Measurements from ENCODE around the gene DAPK1. TPM values are rescaled to one million over a fixed set of nuclear protein-coding genes. Genes with fewer than 3 reads are reported as not detected.

DAPK1 gene
- total and polyA plus RNA-seq, 2 donors (not counting 3 experiments of a cell fraction or from before 2014, with no cell fraction given): 58.9 to 119 TPM

GRCh38 chr9:87469793-87470465, 27.7 kb upstream of the DAPK1 start:
- TF ChIP-seq JUN (IDR thresholded peaks at IDR 0.05; ENCODE audit: borderline replicate concordance, insufficient read depth, insufficient read length, low read depth) (no peak), MAX (IDR thresholded peaks at IDR 0.05; ENCODE audit: insufficient read depth, insufficient read length) (no peak), MYC (IDR thresholded peaks at IDR 0.05; ENCODE audit: low read depth, low read length) (no peak), EZH2 (IDR thresholded peaks at IDR 0.05; ENCODE audit: borderline replicate concordance, low read depth, low read length, severe bottlenecking) (no peak), POLR2AphosphoS5 (IDR thresholded peaks at IDR 0.05; ENCODE audit: insufficient read depth, low read depth, low read length) (no peak), GATA2 (IDR thresholded peaks at IDR 0.05; ENCODE audit: insufficient read depth, insufficient read length, low read depth, low read length) (no peak), CTCF (IDR thresholded peaks at IDR 0.05; ENCODE audit: extremely low read depth in 1 of 2, insufficient read depth in 1 of 2, low read depth in 1 of 2, low read length in 2 of 2) (no peak), FOS (IDR thresholded peaks at IDR 0.05; ENCODE audit: borderline replicate concordance, insufficient read depth, low read length) (no peak), POLR2A (IDR thresholded peaks at IDR 0.05; ENCODE audit: low read depth, low read length) (no peak)
- Histone ChIP-seq H3K36me3 (ENCODE audit: control insufficient read depth in 2 of 2, extremely low read depth in 1 of 2, insufficient read depth in 2 of 2, low read length in 2 of 2) (no peaks in the 10 kb centered on the region), H3K9me3 (replicated peaks; ENCODE audit: control insufficient read depth, insufficient read depth, low read length) (no peaks in the 10 kb centered on the region), H3K4me1 (ENCODE audit: control insufficient read depth, extremely low read depth, insufficient read depth, low read length) (no peaks in the 10 kb centered on the region), H3K4me2 (ENCODE audit: insufficient read depth, low read length) (no peak overlapping the region), H3K27ac (ENCODE audit: insufficient read depth, low read depth, low read length) (no peak overlapping the region), H4K20me1 (replicated peaks; ENCODE audit: control insufficient read depth, extremely low read depth, insufficient read depth, low read length) (no peaks in the 10 kb centered on the region), H3K27me3 (ENCODE audit: control insufficient read depth in 2 of 2, insufficient read depth in 2 of 2, low read length in 2 of 2) (no peaks in the 10 kb centered on the region), H2AFZ (ENCODE audit: low read depth, low read length) (no peak overlapping the region), H3K9ac (replicated peaks; ENCODE audit: extremely low read depth, insufficient read depth, low read length) (no peak overlapping the region), H3K9me1 (replicated peaks; ENCODE audit: control insufficient read depth, extremely low read depth, insufficient read depth, low read length) (no peaks in the 10 kb centered on the region), H3K79me2 (ENCODE audit: control insufficient read depth, insufficient read depth, low read length) (no peaks in the 10 kb centered on the region), H3K4me3 (replicated peaks in 1 of 3; ENCODE audit: insufficient read depth in 1 of 3, low read depth in 1 of 3, low read length in 3 of 3) (no peak overlapping the region)
- ChIA-PET POLR2A (no interaction called here), CTCF (no interaction called here)
- intact Hi-C loops (cut with micrococcal nuclease) (no loop called here), dilution Hi-C loops (cut with MboI; ENCODE audit: extremely low pct_ligation_motif_present, low sequenced_read_pairs) (no loop called here)
- no TSS peak for BruUV-seq (replicated peaks)
- FAIRE-seq (no peak), DNase-seq (ENCODE audit: low read depth, low spot score) (no peak)
